Measurements from ENCODE around the gene OR10H3. TPM values are rescaled to one million over a fixed set of nuclear protein-coding genes. Genes with fewer than 3 reads are reported as not detected.
"Not testable (repeated sequence)": the region's sequence is repeated elsewhere in the genome, so short reads cannot be mapped to it uniquely, and the experiment has no call there.

The OR10H3 gene
- total RNA-seq, 4 donors from 2014 or later = not detected

GRCh38 chr19:15780610-15781418 is 43.0 kb downstream of the OR10H3 start:
- H3K4me3 ChIP-seq = no peak overlapping the region
- H3K27ac ChIP-seq = peak overlapping the region; percentile 17 to 70 (median 54)
- H3K27me3 ChIP-seq = no peaks in the 10 kb centered on the region
- DNase-seq = peak in 1 of 3 donors; percentile 49
- no peaks in the 10 kb centered on the region for H3K9me3 ChIP-seq
- TF ChIP-seq CTCF (IDR thresholded peaks at IDR 0.05) = no peak
- TF ChIP-seq POLR2A (IDR thresholded peaks at IDR 0.05) = no peak
- no peaks in the 10 kb centered on the region for H3K36me3 ChIP-seq
- H3K4me1 ChIP-seq = peaks cover 0 to 9% (median 0%) of the 10 kb centered on the region in 4 donors

- Histone ChIP-seq H3K4me3 (no peak overlapping the region), H3K9me3 (no peaks in the 10 kb centered on the region), H3K36me3 (no peaks in the 10 kb centered on the region), H3K27ac (no peak overlapping the region), H3K27me3 (no peaks in the 10 kb centered on the region), H3K4me1 (peaks cover 0 to 9% (median 0%) of the 10 kb centered on the region in 4 donors)
- DNase-seq = no peak
- TF ChIP-seq CTCF (IDR thresholded peaks at IDR 0.05) (no peak), POLR2A (IDR thresholded peaks at IDR 0.05) (no peak)
Observed at GRCh38 chr19:15781661-15782060, 43.9 kb downstream of the OR10H3 start.

- Histone ChIP-seq H3K27me3 (no peaks in the 10 kb centered on the region), H3K27ac (no peak overlapping the region), H3K4me1 (peaks cover 0 to 9% (median 0%) of the 10 kb centered on the region in 4 donors), H3K9me3 (no peaks in the 10 kb centered on the region), H3K4me3 (no peak overlapping the region), H3K36me3 (no peaks in the 10 kb centered on the region)
- DNase-seq = no peak
- TF ChIP-seq CTCF (IDR thresholded peaks at IDR 0.05) (no peak), POLR2A (IDR thresholded peaks at IDR 0.05) (no peak)
Observed at GRCh38 chr19:15782211-15782610, 44.4 kb downstream of the OR10H3 start.

GRCh38 chr19:15782896-15783295 is 45.1 kb downstream of the OR10H3 start:
- not testable (repeated sequence) for H3K36me3 ChIP-seq, H3K27me3 ChIP-seq, H3K4me1 ChIP-seq, H3K4me3 ChIP-seq, H3K9me3 ChIP-seq, DNase-seq, H3K27ac ChIP-seq

- DNase-seq = no peak
- H3K36me3 ChIP-seq = no peaks in the 10 kb centered on the region
- H3K27me3 ChIP-seq = no peaks in the 10 kb centered on the region
- no peaks in the 10 kb centered on the region for H3K9me3 ChIP-seq
- H3K4me1 ChIP-seq = peaks cover 0 to 8% (median 0%) of the 10 kb centered on the region in 4 donors
- no peak for TF ChIP-seq POLR2A (IDR thresholded peaks at IDR 0.05)
- TF ChIP-seq CTCF (IDR thresholded peaks at IDR 0.05) = no peak
- H3K4me3 ChIP-seq = no peak within 1 kb of the TSS
- H3K27ac ChIP-seq = peak within 1 kb of the TSS in 1 of 4 donors; percentile 49
Observed at GRCh38 chr19:15787611-15788155, 49.9 kb downstream of the OR10H3 start, which contains the start of gene OR10H5. TSS of gene OR10H5 (plus strand) at chr19:15787661. CDS start at chr19:15794049, 6,388 bp downstream.

GRCh38 chr19:15788594-15789270 is 50.9 kb downstream of the OR10H3 start:
- Histone ChIP-seq H3K4me1 (peaks cover 0 to 8% (median 0%) of the 10 kb centered on the region in 4 donors), H3K27me3 (no peaks in the 10 kb centered on the region), H3K36me3 (no peaks in the 10 kb centered on the region), H3K9me3 (no peaks in the 10 kb centered on the region), H3K4me3 (no peak overlapping the region), H3K27ac (peak overlapping the region in 1 of 4 donors; percentile 49)
- DNase-seq = no peak
- TF ChIP-seq POLR2A (IDR thresholded peaks at IDR 0.05) (no peak), CTCF (IDR thresholded peaks at IDR 0.05) (no peak)
